WI38 (cell line): Measurements from ENCODE around the gene NEMF.
"Not testable (repeated sequence)": the region's sequence is repeated elsewhere in the genome, so short reads cannot be mapped to it uniquely, and the experiment has no call there.

Source experiments
- H3K4me3 ChIP-seq: 2 replicates; pipeline ENCODE4 v1.5.1; 2011; ENCODE audit warnings: low read depth, mild to moderate bottlenecking, control low read depth, low read length
- CTCF ChIP-seq: IDR thresholded peaks from 2 replicates; pipeline ENCODE4 v1.5.1; 2012; ENCODE audit warnings: low read depth, mild to moderate bottlenecking, control low read depth, low read length

Gene NEMF

GRCh38 chr14:49792618-49793017, 60.0 kb downstream of the NEMF start:
- TF ChIP-seq CTCF, result no peak
- H3K4me3 ChIP-seq, result no peak overlapping the region

- no peak overlapping the region for H3K4me3 ChIP-seq
- no peak for TF ChIP-seq CTCF
Observed at GRCh38 chr14:49786315-49786714, 66.3 kb downstream of the NEMF start.

- H3K4me3 ChIP-seq, result no peak overlapping the region
- no peak for TF ChIP-seq CTCF
Observed at GRCh38 chr14:49783394-49784014, 69.1 kb downstream of the NEMF start.

GRCh38 chr14:49781040-49781439, 71.5 kb downstream of the NEMF start:
- H3K4me3 ChIP-seq, result not testable (repeated sequence)

- TF ChIP-seq CTCF, result no peak
- no peak overlapping the region for H3K4me3 ChIP-seq
Observed at GRCh38 chr14:49778421-49778820, 74.2 kb downstream of the NEMF start.

GRCh38 chr14:49774106-49774505, 78.5 kb downstream of the NEMF start:
- no peak overlapping the region for H3K4me3 ChIP-seq
- TF ChIP-seq CTCF, result no peak

GRCh38 chr14:49771691-49772090, 80.9 kb downstream of the NEMF start:
- H3K4me3 ChIP-seq, result not testable (repeated sequence)

GRCh38 chr14:49770212-49770817, 82.3 kb downstream of the NEMF start:
- TF ChIP-seq CTCF, result no peak
- no peak overlapping the region for H3K4me3 ChIP-seq
